IPS-NIHi11 (cell line): Measurements from ENCODE around the gene HOXB6.

Source experiments
- DNase-seq: peaks from one replicate; pipeline ENCODE4 v3.0.0; 2012; ENCODE audit warnings: mixed read lengths, low spot score

The HOXB6 gene

GRCh38 chr17:48578616-48579470, 25.9 kb downstream of the HOXB6 start:
- DNase-seq: no peak

- DNase-seq: no peak
Observed at GRCh38 chr17:48577946-48578615, 26.7 kb downstream of the HOXB6 start, which contains the start of gene HOXB4. Gene HOXB4, minus strand, starts transcription at chr17:48578350. Its CDS starts 31 bp downstream, at chr17:48578319.

- DNase-seq: no peak
Observed at GRCh38 chr17:48577330-48577945, 27.3 kb downstream of the HOXB6 start.

GRCh38 chr17:48576479-48577309, 28.1 kb downstream of the HOXB6 start:
- DNase-seq: no peak

GRCh38 chr17:48575673-48576478, 28.9 kb downstream of the HOXB6 start:
- no peak for DNase-seq

GRCh38 chr17:48575066-48575582, 29.7 kb downstream of the HOXB6 start:
- DNase-seq: no peak

GRCh38 chr17:48574505-48575065, 30.2 kb downstream of the HOXB6 start:
- no peak for DNase-seq

- DNase-seq: no peak
Observed at GRCh38 chr17:48571826-48572417, 32.9 kb downstream of the HOXB6 start.

- no peak for DNase-seq
Observed at GRCh38 chr17:48571024-48571818, 33.6 kb downstream of the HOXB6 start.

GRCh38 chr17:48570325-48571023, 34.3 kb downstream of the HOXB6 start:
- DNase-seq: no peak

- DNase-seq: no peak
Observed at GRCh38 chr17:48569674-48570324, 35.0 kb downstream of the HOXB6 start.

GRCh38 chr17:48569240-48569582, 35.6 kb downstream of the HOXB6 start:
- no peak for DNase-seq

- DNase-seq: no peak
Observed at GRCh38 chr17:48568499-48569239, 36.1 kb downstream of the HOXB6 start.

GRCh38 chr17:48567646-48568354, 37.0 kb downstream of the HOXB6 start:
- no peak for DNase-seq

- no peak for DNase-seq
Observed at GRCh38 chr17:48567209-48567608, 37.6 kb downstream of the HOXB6 start.

- no peak for DNase-seq
Observed at GRCh38 chr17:48566717-48567116, 38.1 kb downstream of the HOXB6 start.
